Measurements from ENCODE around the gene C11orf97.
"Not testable (repeated sequence)": the region's sequence is repeated elsewhere in the genome, so short reads cannot be mapped to it uniquely, and the experiment has no call there.

The C11orf97 gene

DNA sequence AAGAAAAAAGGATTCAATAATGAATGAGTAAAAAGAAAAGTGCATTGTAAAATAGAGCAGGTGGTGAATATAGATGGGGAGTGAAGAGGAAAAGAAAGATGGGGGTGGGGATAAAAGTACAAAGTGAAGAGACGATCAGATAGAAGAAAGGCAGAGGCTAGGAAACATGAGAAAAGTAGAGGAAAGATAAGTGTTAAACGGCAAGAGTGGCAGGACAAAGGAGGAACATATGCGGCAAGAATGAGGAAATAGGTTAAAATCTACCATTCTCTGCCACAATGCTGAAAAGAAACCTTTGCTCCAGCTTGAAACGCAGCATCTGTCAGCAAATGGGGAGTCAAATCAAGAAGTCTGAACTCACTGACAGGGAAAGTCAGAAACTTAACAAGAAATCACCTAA is 38.3 kb downstream of the C11orf97 start:
- H3K36me3 Mint-ChIP-seq (ENCODE audit: insufficient read depth) = peaks cover 7% of the 10 kb centered on the region
- H3K4me3 Mint-ChIP-seq = no peak overlapping the region
- no peaks in the 10 kb centered on the region for H3K27me3 Mint-ChIP-seq
- peaks cover 32% of the 10 kb centered on the region for H3K4me1 Mint-ChIP-seq
- DNase-seq (ENCODE audit: low spot score in 2 of 2) = no peak
- no peak overlapping the region for H3K27ac Mint-ChIP-seq (ENCODE audit: low read depth)
- ATAC-seq (replicated peaks; ENCODE audit: extremely low read depth, poor library complexity, severe bottlenecking) = no peak
- H3K9me3 Mint-ChIP-seq = no peaks in the 10 kb centered on the region

DNA sequence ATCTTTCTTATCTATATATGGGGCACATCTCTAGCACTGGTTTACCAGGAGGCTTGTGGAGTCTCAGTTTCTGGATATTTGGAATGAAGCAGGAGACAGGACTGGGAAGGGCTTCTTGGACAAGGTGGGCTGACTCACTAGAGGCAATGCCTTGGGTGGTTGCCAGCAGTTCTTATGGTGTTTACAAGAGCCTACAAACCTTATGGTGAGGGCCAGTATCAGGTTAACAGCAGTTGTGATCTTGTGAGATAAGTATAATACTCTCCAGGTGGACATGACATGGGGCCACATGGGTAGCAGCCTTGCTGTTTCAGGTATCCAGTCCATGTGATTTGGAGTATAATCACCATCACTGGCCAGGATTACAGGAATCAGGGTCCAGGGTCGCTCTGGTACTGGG is 41.7 kb downstream of the C11orf97 start:
- Mint-ChIP-seq H3K4me3 (no peak overlapping the region), H3K4me1 (peaks cover 19% of the 10 kb centered on the region), H3K36me3 (ENCODE audit: insufficient read depth) (peaks cover 4% of the 10 kb centered on the region), H3K9me3 (no peaks in the 10 kb centered on the region), H3K27ac (ENCODE audit: low read depth) (no peak overlapping the region), H3K27me3 (no peaks in the 10 kb centered on the region)
- ATAC-seq (replicated peaks; ENCODE audit: extremely low read depth, poor library complexity, severe bottlenecking) (no peak), DNase-seq (ENCODE audit: low spot score in 2 of 2) (no peak)

DNA sequence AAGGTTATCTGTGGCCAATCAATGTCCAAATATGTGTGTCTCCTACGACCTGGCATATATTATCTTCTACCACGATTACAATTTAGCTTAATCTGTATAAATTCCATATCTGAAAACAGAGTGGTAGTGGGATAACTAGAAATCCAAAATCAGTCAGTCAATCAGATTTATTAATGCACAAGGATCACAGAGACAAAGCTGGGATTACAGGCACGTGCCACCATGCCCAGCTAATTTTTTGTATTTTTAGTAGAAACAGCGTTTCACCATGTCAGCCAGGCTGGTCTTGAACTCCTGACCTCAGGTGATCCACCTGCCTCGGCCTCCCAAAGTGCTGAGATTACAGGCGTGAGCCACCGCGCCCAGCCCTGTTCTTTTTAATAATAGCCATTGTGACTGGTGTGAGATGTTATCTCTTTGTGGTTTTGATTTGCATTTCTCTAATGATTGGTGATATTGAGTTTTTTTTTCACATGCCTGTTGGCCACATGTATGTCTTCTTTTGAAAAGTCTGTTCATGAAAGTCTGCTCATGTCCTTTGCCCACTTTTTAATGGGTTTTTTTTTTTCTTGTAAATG is 43.6 kb downstream of the C11orf97 start:
- ATAC-seq (replicated peaks; ENCODE audit: extremely low read depth, poor library complexity, severe bottlenecking); DNase-seq (ENCODE audit: low spot score in 2 of 2); H3K36me3 Mint-ChIP-seq (ENCODE audit: insufficient read depth); H3K27ac Mint-ChIP-seq (ENCODE audit: low read depth); H3K27me3 Mint-ChIP-seq; H3K4me1 Mint-ChIP-seq; H3K9me3 Mint-ChIP-seq; H3K4me3 Mint-ChIP-seq: not testable (repeated sequence)

DNA sequence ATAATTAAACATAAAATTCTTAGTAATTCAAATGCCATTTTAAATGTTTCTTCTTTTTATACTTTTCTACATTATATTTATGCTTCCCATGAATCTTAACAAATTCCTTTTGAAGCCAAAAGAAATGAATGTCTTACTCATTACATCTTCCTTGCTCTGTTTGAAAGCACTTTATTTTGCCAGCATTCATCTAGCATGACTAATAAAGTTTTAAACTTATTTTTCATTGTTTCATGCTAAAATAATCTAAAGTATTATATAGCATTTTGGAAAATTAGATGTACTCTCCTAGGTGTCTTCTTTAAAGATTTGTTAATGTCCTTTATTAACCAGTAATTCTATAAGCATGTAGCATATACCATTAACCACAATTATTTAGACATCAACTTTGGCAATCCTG is 45.2 kb downstream of the C11orf97 start:
- ATAC-seq (replicated peaks; ENCODE audit: extremely low read depth, poor library complexity, severe bottlenecking) = no peak
- Mint-ChIP-seq H3K9me3 (no peaks in the 10 kb centered on the region), H3K36me3 (ENCODE audit: insufficient read depth) (no peaks in the 10 kb centered on the region), H3K27me3 (no peaks in the 10 kb centered on the region), H3K4me3 (no peak overlapping the region), H3K4me1 (peaks cover 8% of the 10 kb centered on the region), H3K27ac (ENCODE audit: low read depth) (no peak overlapping the region)
- DNase-seq (ENCODE audit: low spot score in 2 of 2) = no peak

DNA sequence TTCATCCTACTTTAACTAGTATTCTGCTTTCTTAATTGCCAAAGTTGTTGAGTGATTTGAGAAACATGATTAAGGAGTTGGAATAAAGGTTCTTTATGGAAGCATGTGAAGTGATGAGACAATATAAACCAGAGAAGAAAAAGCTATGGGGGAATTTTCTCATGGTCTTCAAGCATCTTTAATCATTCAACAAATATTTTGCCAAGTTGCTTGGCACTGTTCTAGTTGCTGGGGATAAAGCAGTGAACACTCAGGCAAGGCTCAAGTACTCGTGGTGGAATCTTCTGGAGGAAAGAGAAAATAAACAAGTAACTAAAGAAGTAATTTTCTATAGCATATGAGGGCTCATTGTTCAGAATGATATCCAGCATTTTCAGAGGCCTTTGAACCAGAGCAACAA is 45.7 kb downstream of the C11orf97 start:
- no peaks in the 10 kb centered on the region for H3K27me3 Mint-ChIP-seq
- no peak overlapping the region for H3K27ac Mint-ChIP-seq (ENCODE audit: low read depth)
- no peaks in the 10 kb centered on the region for H3K9me3 Mint-ChIP-seq
- peaks cover 8% of the 10 kb centered on the region for H3K4me1 Mint-ChIP-seq
- H3K36me3 Mint-ChIP-seq (ENCODE audit: insufficient read depth) = no peaks in the 10 kb centered on the region
- no peak overlapping the region for H3K4me3 Mint-ChIP-seq
- no peak for DNase-seq (ENCODE audit: low spot score in 2 of 2)
- no peak for ATAC-seq (replicated peaks; ENCODE audit: extremely low read depth, poor library complexity, severe bottlenecking)

DNA sequence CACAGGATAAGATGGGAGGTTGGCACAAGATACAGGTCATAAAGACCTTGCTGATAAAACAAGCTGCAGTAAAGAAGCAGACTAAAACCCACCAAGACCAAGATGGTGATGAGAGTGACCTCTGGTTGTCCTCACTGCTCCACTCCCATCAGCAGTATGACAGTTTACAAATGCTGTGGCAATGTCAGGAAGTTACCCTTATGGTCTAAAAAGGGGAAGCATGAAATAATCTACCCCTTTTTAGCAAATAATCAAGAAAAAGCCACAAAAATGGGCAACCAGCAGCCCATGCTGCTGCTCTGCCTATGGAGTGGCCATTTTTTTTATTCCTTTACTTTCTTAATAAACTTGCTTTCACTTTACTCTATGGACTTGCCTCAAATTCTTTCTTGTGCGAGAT is 46.2 kb downstream of the C11orf97 start:
- DNase-seq (ENCODE audit: low spot score in 2 of 2) (no peak), ATAC-seq (replicated peaks; ENCODE audit: extremely low read depth, poor library complexity, severe bottlenecking) (no peak)
- Mint-ChIP-seq H3K4me1 (peaks cover 8% of the 10 kb centered on the region), H3K36me3 (ENCODE audit: insufficient read depth) (no peaks in the 10 kb centered on the region), H3K9me3 (no peaks in the 10 kb centered on the region), H3K27ac (ENCODE audit: low read depth) (no peak overlapping the region), H3K27me3 (no peaks in the 10 kb centered on the region), H3K4me3 (no peak overlapping the region)

DNA sequence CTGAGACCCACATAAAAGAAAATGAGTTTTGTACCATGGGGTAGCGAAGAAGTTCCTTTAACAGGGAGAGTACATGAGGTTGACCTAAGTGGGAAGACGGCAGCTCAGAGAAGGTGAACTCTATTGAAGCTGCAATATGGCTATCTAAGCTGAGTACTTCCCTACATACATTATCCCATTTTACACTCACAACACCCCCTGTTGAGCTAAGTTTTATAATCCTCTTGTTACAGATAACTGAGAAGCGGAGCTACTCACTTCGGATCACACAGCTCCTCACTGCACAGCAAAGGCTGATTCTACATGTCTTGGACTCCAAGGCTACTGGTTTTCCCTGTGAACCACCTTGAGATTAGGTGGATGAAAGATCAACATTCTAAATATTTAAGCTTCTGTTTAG is 46.7 kb downstream of the C11orf97 start:
- no peak for ATAC-seq (replicated peaks; ENCODE audit: extremely low read depth, poor library complexity, severe bottlenecking)
- no peak overlapping the region for H3K4me3 Mint-ChIP-seq
- H3K27ac Mint-ChIP-seq (ENCODE audit: low read depth) = no peak overlapping the region
- peaks cover 8% of the 10 kb centered on the region for H3K4me1 Mint-ChIP-seq
- no peak for DNase-seq (ENCODE audit: low spot score in 2 of 2)
- no peaks in the 10 kb centered on the region for H3K9me3 Mint-ChIP-seq
- no peaks in the 10 kb centered on the region for H3K36me3 Mint-ChIP-seq (ENCODE audit: insufficient read depth)
- H3K27me3 Mint-ChIP-seq = no peaks in the 10 kb centered on the region

DNA sequence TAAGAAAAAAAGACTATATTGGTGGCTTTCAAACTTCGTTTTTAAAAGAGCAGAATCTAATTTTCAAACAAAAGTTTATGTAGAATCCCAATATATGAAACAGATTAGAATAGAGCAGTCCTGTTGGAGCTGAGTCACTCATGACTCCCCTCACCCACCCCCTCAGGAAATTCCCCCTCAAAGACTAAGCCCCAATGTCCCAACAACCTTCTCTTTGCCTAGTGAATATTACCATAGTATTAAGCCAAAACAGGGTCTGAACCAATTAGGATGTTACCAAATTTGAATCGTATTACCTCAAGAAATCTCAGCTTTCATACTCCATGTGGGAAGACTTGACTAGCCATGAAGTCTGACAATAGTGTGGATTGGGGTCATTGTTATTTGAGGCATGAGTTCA is 47.1 kb downstream of the C11orf97 start:
- no peak overlapping the region for H3K4me3 Mint-ChIP-seq
- H3K27ac Mint-ChIP-seq (ENCODE audit: low read depth) = no peak overlapping the region
- no peaks in the 10 kb centered on the region for H3K36me3 Mint-ChIP-seq (ENCODE audit: insufficient read depth)
- no peak for DNase-seq (ENCODE audit: low spot score in 2 of 2)
- no peaks in the 10 kb centered on the region for H3K27me3 Mint-ChIP-seq
- no peaks in the 10 kb centered on the region for H3K9me3 Mint-ChIP-seq
- H3K4me1 Mint-ChIP-seq = peaks cover 8% of the 10 kb centered on the region
- no peak for ATAC-seq (replicated peaks; ENCODE audit: extremely low read depth, poor library complexity, severe bottlenecking)

DNA sequence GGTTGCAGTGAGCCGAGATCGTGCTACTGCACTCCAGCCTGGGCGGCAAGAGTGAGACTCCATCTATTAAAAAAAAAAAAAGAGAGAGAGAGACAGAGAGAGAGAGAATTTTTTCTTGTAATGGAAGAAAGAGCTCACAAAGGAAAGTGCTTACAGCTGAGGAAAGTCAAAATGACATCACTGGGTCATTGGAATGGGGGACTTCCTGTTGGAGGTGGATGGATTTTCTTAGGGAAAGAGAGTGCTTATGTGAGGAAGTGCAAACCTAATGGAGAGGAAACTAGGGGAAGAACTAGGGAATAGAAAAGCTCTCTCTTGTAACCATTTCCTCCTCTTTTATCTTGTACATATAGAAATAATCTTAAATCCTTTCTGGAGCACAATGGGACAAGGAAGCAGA is 48.6 kb downstream of the C11orf97 start:
- peaks cover 8% of the 10 kb centered on the region for H3K4me1 Mint-ChIP-seq
- H3K9me3 Mint-ChIP-seq = no peaks in the 10 kb centered on the region
- H3K27me3 Mint-ChIP-seq = no peaks in the 10 kb centered on the region
- DNase-seq (ENCODE audit: low spot score in 2 of 2) = no peak
- H3K36me3 Mint-ChIP-seq (ENCODE audit: insufficient read depth) = no peaks in the 10 kb centered on the region
- no peak overlapping the region for H3K4me3 Mint-ChIP-seq
- H3K27ac Mint-ChIP-seq (ENCODE audit: low read depth) = no peak overlapping the region
- no peak for ATAC-seq (replicated peaks; ENCODE audit: extremely low read depth, poor library complexity, severe bottlenecking)

DNA sequence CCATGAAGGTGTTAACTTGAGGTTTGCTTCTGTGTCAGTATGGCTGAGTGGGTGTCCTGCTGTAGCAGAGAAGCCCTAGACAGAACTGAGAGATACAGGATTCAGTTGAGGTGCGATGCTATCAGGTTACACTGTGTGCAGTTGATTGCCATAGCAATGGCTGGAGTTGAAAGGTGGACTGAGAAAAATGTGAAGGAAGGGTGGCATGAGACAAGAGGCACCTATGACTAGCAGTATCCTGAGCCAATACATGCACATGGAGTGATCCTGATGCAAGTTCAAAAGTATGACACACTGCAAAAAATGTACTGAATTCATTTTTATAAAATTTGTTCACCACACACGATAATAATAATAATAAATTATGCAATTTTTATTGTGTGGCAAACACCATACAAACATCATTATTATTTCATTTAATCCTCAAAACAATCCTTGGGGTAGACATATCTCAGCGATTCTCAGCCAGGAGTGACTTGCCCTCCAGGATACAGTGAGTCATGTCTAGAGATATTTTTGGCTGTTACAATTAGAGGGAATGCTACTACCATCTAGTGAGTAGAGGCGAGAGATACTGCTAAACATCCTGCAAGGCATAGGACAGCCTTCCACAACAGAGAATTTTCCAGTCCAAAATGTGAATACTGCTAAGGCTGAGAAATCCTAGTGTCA is 51.1 kb downstream of the C11orf97 start:
- Mint-ChIP-seq H3K27ac (ENCODE audit: low read depth) (no peak overlapping the region), H3K9me3 (no peaks in the 10 kb centered on the region), H3K4me3 (no peak overlapping the region), H3K36me3 (ENCODE audit: insufficient read depth) (no peaks in the 10 kb centered on the region), H3K4me1 (no peaks in the 10 kb centered on the region), H3K27me3 (no peaks in the 10 kb centered on the region)
- no peak for ATAC-seq (replicated peaks; ENCODE audit: extremely low read depth, poor library complexity, severe bottlenecking)
- DNase-seq (ENCODE audit: low spot score in 2 of 2) = no peak

DNA sequence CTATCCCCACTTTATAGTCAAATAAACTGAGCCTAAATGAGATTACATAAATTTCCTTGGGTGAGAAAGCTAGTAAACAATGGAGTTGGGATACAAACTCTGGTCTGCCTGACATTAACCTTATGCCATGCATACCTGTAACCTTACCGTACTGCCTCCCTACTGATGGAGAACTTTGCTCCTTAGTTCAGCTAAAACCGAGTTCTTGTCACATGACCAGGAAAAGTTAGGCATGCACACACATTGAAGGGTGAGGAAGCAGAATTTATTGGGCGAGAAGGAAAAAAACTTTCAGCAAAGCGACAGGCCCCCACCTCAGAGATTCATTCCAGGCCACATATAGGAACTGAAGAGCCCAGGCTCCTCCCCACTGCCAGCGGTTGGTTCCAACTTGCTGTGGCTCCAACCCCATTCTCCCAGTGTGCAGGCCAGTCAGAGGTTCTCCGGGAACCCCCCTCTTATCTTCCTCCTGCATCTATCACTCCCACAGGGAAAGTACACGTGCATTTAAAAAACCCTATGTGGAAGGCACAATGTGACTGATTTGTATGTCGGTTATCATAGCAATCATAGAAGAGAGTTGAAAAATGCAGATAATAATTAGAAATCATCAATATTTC is 51.7 kb downstream of the C11orf97 start:
- DNase-seq (ENCODE audit: low spot score in 2 of 2) (no peak), ATAC-seq (replicated peaks; ENCODE audit: extremely low read depth, poor library complexity, severe bottlenecking) (no peak)
- Mint-ChIP-seq H3K4me1 (no peaks in the 10 kb centered on the region), H3K4me3 (no peak overlapping the region), H3K27me3 (no peaks in the 10 kb centered on the region), H3K9me3 (no peaks in the 10 kb centered on the region), H3K27ac (ENCODE audit: low read depth) (no peak overlapping the region), H3K36me3 (ENCODE audit: insufficient read depth) (no peaks in the 10 kb centered on the region)

DNA sequence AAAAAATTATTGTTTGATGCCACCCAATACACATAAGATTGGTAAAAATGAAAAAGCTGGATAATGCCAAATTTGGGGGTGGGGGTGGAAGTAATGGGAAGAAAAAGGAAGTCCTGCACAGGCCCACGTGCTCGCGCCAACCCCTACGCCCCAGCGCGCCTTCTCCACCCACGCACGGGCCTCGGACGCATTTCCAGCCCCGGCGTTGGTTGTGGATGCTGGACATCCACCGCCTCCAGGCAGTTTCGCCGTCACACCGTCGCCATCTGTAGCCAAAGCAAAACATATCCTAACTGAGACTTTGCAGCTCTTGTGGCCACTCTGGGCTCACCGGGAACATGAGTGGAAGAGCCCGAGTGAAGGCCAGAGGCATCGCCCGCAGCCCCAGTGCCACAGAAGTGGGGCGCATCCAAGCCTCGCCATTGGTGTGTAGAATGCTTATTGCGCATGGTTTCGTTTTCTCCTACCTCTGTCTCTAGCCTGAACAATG is 55.0 kb downstream of the C11orf97 start, which contains the start of gene PIWIL4:
PIWIL4 (plus strand) TSS at position 188 of the 490 bp plus-strand sequence; CDS start at position 339, 151 bp downstream.
- Mint-ChIP-seq H3K27ac (ENCODE audit: low read depth) (no peak within 1 kb of the TSS), H3K9me3 (no peaks in the 10 kb centered on the region), H3K4me3 (no peak within 1 kb of the TSS), H3K36me3 (ENCODE audit: insufficient read depth) (no peaks in the 10 kb centered on the region), H3K27me3 (no peaks in the 10 kb centered on the region), H3K4me1 (no peaks in the 10 kb centered on the region)
- no peak for ATAC-seq (replicated peaks; ENCODE audit: extremely low read depth, poor library complexity, severe bottlenecking)
- no peak for DNase-seq (ENCODE audit: low spot score in 2 of 2)

DNA sequence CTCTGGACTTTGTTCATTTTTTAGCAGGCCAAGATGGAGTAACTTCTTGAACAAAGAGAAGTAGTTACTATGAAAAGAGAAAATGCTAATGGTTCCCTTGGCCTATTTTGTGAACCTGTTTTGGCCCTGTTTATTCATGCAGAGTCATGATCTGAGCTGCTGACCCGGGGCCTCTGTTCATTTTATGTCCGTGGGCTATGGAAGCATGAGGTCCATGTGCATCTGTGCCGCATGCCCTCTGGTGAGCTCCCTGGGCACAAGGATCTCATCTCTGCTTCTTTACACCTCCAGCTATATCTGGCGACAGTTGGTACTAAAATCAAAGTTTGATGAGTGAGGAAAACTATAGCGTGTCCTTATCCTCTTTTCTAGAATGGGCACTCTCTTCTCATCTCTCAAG is 55.9 kb downstream of the C11orf97 start:
- ATAC-seq (replicated peaks; ENCODE audit: extremely low read depth, poor library complexity, severe bottlenecking) (no peak), DNase-seq (ENCODE audit: low spot score in 2 of 2) (no peak)
- Mint-ChIP-seq H3K36me3 (ENCODE audit: insufficient read depth) (no peaks in the 10 kb centered on the region), H3K4me3 (no peak overlapping the region), H3K4me1 (no peaks in the 10 kb centered on the region), H3K27ac (ENCODE audit: low read depth) (no peak overlapping the region), H3K27me3 (no peaks in the 10 kb centered on the region), H3K9me3 (no peaks in the 10 kb centered on the region)

All from central memory CD8-positive, alpha-beta T cell (primary cell).